NCI-H1417 treated with DMSO at 0.1 percent for 48 hours (cell line): Measurements from ENCODE around the gene CALHM3.
A peak's percentile ranks its signal among the peaks of the same experiment; 100 is the strongest.
"Not testable (repeated sequence)": the region's sequence is repeated elsewhere in the genome, so short reads cannot be mapped to it uniquely, and the experiment has no call there.

Source experiments
- DNase-seq: peaks from one replicate; lab custom pipeline; 2025; lab: John Stamatoyannopoulos, UW

CALHM3 gene

GRCh38 chr10:103479135-103479534 is at the start of gene CALHM3:
Gene CALHM3, minus strand, starts transcription at chr10:103479240. Its CDS starts 208 bp downstream, at chr10:103479032.
- DNase-seq: no peak

DNA sequence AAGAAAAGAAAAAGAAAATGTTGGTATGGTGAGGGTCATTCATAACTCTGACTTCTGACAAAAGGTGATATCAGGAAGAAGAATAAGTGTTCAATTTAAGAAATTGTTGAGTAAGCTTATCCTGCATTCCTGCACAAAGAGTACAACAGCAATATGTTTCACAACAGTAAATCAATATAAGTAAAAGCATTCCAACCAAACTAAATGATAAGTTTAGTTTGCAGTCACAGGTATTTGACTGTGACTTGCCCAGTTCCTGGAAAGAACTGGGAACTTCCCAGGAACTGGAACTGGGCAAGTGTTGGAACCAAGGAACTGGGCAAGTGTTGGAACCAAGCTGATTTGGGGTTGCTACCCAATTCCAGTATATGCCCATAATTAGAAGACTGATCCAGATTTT is 49.5 kb upstream of the CALHM3 start:
- DNase-seq: no peak

- not testable (repeated sequence) for DNase-seq
Observed at GRCh38 chr10:103527476-103527875, 48.4 kb upstream of the CALHM3 start.

GRCh38 chr10:103525901-103526300 is 46.9 kb upstream of the CALHM3 start:
- no peak for DNase-seq

DNA sequence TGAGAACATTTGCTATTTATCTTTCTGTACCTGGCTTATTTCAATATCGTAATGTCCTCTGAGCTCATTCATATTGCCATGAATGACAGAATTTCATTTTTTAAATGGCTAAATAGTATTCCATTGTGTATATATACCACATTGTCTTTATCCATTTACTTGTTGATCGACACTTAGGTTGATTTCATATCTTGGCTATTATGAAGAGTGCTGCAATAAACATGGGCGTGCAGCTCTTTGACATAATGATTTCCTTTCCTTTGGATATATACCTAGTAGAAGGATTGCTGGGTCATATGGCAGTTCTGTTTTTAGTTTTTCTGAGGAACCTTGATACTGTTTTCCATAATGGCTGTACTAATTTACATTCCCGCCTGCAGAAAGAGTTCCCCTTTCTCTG is 44.6 kb upstream of the CALHM3 start:
- no peak for DNase-seq

DNA sequence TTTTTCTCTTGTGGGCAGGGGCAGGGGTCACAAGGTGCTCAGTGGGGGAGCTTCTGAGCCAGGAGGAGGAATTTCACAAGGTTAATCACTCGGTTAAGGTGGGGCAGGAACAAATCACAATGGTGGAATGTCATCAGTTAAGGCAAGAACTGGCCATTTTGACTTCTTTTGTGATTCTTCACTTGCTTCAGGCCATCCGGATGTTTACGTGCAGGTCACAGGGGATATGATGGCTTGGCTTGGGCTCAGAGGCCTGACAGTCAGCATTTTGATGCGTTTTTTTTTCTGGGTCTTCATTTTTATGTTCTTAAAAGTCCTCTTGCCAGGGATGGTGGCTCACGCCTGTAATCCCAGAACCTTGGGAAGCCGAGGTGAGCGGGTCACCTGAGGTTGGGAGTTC is 43.0 kb upstream of the CALHM3 start:
- not testable (repeated sequence) for DNase-seq

GRCh38 chr10:103519798-103520197 is 40.8 kb upstream of the CALHM3 start:
- no peak for DNase-seq

DNA sequence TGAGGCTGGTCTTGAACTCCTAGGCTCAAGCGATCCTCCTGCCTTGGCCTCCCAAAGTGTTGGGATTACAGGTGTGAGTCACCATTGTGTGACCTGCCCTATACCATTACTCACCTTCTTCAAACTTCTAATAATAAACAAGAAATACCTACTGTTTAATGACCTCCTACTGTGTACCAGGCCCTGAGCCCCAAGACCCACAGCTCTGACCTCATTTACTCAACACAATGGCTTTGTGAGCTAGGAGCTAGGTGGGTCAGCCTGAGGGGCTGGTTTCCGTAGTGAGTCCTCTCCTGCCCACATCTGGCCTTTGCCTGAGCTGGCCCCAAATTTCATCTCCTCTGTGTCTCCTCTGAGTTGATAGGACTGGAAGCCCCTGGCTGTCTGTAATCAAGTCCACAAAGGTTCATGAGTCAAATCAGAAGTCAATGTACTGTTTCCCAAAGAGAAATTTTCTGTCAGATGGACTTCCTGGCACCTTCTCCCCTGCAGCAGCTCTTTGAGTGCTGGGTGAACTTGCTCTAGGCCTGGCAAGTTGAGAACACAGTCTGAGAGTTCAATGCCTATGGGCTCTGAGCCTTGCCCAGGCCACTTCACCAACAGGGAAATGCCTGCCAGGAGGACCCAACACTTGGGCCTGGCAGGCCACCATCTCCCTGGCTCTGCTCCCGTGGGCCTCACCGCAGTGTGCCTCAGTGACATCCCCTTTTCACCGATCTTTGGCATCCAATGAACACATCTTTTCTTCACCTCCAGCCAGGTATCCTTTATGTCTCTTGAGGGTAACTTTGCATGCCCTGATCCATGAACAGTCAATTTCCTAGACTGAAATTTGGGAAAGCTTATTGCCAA is 38.4 kb upstream of the CALHM3 start:
- no peak for DNase-seq

- DNase-seq: no peak
Observed at GRCh38 chr10:103514244-103514643, 35.2 kb upstream of the CALHM3 start.

DNA sequence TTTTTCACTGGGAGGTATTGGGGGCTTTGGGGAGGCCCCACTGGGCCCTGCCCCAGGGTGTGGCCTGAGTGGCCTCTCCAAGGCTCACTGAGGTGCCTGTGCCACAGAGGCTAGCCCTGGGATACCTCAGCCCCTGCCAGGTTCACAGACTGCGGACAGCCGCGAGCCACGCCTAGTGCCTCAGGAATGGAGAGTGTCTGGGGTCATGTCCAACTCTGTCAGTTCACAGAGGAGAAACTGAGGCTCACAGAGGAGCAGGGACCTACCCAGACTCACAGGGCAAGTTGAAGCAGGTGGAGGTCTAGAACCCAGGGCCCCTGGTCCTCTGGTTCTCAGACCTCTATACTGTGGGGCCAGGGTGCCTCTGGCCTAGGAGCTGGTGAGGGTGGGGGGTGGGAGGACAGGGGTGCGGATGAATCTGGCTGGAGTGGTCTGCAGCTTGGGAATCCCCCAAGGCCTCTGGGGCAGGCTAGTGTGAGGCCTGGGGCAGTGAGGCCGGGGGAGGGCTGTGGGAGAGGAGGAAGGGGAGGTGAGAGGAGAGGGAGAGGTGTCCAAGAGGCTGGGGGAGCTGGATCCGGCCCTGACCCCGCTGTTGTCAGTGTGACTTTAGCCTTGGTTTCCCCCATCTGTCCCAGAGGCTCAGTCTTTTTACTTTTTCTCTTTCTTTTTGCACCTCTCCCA is 34.5 kb upstream of the CALHM3 start:
- DNase-seq: no peak

- no peak for DNase-seq
Observed at GRCh38 chr10:103512591-103513379, 33.7 kb upstream of the CALHM3 start.

- no peak for DNase-seq
Observed at GRCh38 chr10:103512166-103512565, 33.1 kb upstream of the CALHM3 start.

GRCh38 chr10:103510791-103511752 is 32.0 kb upstream of the CALHM3 start:
- DNase-seq: no peak

DNA sequence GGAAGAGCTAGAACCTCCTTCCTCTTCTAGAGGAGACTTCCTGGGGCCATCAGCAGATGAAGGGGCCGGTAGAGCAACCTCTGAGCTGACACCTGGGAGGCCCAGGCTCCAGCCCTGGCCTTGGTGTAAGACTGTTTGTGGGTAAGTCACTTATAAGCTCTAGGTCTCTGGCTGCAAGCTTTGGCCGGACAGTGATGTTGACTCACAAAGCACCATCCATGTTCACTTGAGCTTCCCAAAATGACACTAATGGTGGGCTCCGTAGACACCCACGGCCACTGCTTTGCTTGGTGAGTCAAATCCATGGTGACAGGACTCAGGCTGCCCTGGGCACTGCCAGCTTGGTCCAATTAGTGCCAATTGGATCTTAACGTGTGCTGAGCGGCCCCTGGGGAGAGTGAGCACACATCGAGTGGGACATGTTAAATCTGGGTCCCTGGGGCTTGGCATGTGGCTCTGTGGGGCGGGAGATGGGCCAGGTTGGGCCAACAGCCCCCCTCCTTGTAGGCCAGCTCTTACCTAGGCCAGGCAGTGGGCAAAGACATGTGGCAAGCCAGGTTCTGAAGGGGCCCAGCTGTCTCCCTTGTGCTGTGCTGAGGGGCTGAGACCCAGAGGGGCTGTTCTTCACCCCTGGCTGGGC is 31.1 kb upstream of the CALHM3 start:
- no peak for DNase-seq

GRCh38 chr10:103507235-103508191 is 28.5 kb upstream of the CALHM3 start:
- DNase-seq: peak; percentile 37

GRCh38 chr10:103506061-103506460 is 27.0 kb upstream of the CALHM3 start:
- no peak for DNase-seq

DNA sequence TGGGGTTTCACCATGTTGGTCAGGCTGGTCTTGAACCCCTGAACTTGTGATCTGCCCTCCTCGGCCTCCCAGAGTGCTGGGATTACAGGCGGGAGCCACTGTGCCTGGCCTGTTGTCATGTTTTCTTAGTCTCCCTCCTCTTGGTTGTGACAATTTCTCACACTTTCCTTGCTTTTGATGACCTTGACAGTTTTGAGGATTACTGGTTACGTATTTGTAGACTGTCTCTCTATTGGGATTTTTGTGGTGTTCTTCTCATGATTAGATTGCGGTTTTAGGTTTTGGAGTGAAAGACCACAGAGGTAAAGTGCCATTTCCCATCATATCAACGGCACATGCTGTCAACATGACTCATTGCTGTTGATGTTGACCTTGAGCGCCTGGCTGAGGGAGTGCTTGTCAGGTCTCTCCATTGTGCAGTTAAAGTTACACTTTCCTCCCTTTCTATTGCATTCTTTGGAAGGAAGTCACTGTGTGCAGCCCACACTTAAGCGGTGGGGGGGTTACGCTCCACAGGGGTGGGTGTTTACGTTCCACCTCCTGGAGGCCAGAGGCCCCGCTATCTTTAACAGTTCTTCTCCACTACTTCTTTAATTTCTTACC is 25.2 kb upstream of the CALHM3 start:
- DNase-seq: no peak

DNA sequence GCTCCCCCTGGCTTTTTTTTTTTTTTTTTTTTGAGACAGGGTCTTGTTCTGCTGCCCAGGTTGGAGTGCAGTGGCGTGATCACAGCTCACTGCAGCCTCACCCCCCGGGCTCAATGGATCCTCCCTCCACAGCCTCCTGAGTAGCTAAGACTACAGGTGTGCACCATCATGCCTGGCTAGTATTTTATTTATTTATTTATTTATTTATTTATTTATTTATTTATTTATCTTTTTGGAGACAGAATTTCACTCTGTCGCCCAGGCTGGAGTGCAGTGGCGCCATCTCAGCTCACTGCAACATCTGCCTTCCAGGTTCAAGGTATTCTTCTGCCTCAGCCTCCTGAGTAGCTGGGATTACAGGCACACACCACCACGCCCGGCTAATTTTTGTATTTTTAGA is 24.7 kb upstream of the CALHM3 start:
- DNase-seq: not testable (repeated sequence)
